Glutamatergic neuron (in vitro differentiated cells): ENCODE data around the gene MMP25. TPM values are rescaled to one million over a fixed set of nuclear protein-coding genes. Genes with fewer than 3 reads are reported as not detected.

ENCODE experiments used
- DNase-seq: peaks from one replicate; pipeline ENCODE4 v3.0.0; 2022
- H3K27ac Mint-ChIP-seq: one replicate; pipeline ENCODE4 v1.8.0; 2020; ENCODE audit warnings: mild to moderate bottlenecking, mixed read lengths, inconsistent platforms; ENCODE audit not compliant: unreplicated experiment
- H3K27me3 Mint-ChIP-seq: one replicate; pipeline ENCODE4 v1.8.0; 2020; ENCODE audit warnings: mild to moderate bottlenecking, moderate library complexity, mixed read lengths, inconsistent platforms; ENCODE audit not compliant: unreplicated experiment
- H3K36me3 Mint-ChIP-seq: one replicate; pipeline ENCODE4 v1.8.0; 2020; ENCODE audit warnings: mild to moderate bottlenecking, mixed read lengths, inconsistent platforms; ENCODE audit not compliant: unreplicated experiment
- H3K4me1 Mint-ChIP-seq: one replicate; pipeline ENCODE4 v1.8.0; 2020; ENCODE audit warnings: mild to moderate bottlenecking, low read depth, mixed read lengths, inconsistent platforms; ENCODE audit not compliant: unreplicated experiment
- H3K4me3 Mint-ChIP-seq: one replicate; pipeline ENCODE4 v1.8.0; 2020; ENCODE audit warnings: mild to moderate bottlenecking, mixed read lengths, inconsistent platforms; ENCODE audit not compliant: unreplicated experiment
- H3K9me3 Mint-ChIP-seq: one replicate; pipeline ENCODE4 v1.8.0; 2020; ENCODE audit warnings: mild to moderate bottlenecking, moderate library complexity, mixed read lengths, inconsistent platforms; ENCODE audit not compliant: unreplicated experiment
- total RNA-seq: library from RNA; stranded (reverse); fragmentation: NEBNext Ultra II Directional; extraction: Animal tissue kit (Norgen Biotek cat#: 25700); gene quantifications from one replicate; pipeline ENCODE4 v1.2.1, GENCODE V29; 2021; ENCODE audit not compliant: unreplicated experiment
- TF ChIP-seq, protein P1 (sequence below): fragments of 200-600 bp; sonication (generic); IDR thresholded peaks from one replicate; pipeline ENCODE4 v1.5.0; 2021; ENCODE audit not compliant: partially characterized antibody, unreplicated experiment

MMP25 gene
- total RNA-seq, 1 donor from 2014 or later: not detected

DNA sequence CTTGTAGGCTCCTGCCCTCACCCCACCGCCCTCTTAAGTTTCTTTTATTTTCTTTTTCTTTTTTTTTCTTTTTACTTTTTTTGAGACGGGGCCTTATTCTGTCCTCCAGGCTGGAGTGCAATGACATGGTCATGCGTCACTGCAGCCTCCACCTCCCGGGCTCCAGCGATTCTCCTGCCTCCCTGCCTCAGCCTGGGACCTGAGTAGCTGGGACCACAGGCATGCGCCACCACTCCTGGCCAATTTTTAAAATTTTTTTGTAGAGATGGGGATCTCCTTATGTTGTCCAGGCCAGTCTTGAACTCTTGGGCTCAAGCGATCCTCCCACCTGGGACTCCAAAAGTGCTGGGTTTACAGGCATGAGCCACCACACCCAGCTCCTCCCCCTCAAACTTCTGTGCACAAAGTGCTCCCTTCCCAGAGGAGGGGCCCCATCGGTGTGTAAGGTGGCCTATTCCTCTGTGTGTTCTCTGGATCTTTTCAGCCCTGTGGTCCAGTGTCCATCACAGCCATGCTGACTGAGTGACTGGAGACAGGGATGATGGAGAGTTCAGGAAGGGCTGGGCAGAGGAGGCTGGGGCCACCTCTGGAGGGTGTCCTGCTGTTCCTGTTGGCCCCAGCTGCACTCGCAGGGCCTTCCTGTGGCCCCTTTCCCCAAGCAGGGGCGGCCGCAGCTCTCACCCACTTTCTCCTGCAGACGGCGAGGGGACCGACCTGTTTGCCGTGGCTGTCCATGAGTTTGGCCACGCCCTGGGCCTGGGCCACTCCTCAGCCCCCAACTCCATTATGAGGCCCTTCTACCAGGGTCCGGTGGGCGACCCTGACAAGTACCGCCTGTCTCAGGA, 10.2 kb downstream of the MMP25 start:
- H3K4me3 Mint-ChIP-seq: no peak overlapping the region
- no peaks in the 10 kb centered on the region for H3K36me3 Mint-ChIP-seq
- H3K9me3 Mint-ChIP-seq: peaks cover 3% of the 10 kb centered on the region
- TF ChIP-seq, protein P1, sequence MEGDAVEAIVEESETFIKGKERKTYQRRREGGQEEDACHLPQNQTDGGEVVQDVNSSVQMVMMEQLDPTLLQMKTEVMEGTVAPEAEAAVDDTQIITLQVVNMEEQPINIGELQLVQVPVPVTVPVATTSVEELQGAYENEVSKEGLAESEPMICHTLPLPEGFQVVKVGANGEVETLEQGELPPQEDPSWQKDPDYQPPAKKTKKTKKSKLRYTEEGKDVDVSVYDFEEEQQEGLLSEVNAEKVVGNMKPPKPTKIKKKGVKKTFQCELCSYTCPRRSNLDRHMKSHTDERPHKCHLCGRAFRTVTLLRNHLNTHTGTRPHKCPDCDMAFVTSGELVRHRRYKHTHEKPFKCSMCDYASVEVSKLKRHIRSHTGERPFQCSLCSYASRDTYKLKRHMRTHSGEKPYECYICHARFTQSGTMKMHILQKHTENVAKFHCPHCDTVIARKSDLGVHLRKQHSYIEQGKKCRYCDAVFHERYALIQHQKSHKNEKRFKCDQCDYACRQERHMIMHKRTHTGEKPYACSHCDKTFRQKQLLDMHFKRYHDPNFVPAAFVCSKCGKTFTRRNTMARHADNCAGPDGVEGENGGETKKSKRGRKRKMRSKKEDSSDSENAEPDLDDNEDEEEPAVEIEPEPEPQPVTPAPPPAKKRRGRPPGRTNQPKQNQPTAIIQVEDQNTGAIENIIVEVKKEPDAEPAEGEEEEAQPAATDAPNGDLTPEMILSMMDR: no peak
- H3K27me3 Mint-ChIP-seq: peaks cover 7% of the 10 kb centered on the region
- no peaks in the 10 kb centered on the region for H3K4me1 Mint-ChIP-seq
- H3K27ac Mint-ChIP-seq: no peak overlapping the region
- no peak for DNase-seq

DNA sequence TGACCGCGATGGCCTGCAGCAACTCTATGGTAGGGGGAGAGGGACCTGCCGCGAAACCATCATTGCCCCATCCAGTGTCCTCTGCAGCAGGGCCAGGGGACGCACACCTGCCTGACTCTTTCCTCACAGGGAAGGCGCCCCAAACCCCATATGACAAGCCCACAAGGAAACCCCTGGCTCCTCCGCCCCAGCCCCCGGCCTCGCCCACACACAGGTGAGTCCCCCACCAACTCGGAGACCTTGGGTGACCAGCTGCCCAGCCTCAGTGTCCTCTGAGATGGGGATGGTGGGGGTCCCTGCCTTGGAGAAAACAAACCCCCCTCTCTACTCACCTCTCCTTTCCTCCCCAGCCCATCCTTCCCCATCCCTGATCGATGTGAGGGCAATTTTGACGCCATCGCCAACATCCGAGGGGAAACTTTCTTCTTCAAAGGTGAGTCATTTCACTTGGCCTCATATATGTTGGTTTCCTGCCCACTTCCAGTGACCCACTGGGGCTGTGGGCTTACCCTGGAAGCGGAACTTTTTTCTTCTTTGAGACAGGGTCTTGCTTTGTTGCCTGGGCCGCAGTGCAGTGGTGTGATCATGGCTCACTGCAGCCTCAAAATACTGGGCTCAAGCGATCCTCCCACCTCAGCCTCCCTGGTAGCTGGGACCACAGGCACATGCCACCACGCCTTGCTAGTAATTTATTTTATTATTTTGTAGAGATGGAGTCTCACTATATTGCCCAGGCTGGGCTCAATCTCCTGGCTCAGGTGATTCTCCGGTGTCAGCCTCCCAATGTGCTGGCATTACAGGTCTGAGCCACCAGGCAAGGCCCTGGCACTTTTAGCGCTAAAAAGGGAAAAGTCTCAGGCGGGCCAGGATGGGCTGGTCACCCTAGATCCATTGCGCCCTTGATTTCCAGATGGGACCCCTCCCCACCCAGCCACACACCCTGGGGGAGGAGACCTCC, 11.1 kb downstream of the MMP25 start:
- DNase-seq: no peak
- H3K27ac Mint-ChIP-seq: no peak overlapping the region

DNA sequence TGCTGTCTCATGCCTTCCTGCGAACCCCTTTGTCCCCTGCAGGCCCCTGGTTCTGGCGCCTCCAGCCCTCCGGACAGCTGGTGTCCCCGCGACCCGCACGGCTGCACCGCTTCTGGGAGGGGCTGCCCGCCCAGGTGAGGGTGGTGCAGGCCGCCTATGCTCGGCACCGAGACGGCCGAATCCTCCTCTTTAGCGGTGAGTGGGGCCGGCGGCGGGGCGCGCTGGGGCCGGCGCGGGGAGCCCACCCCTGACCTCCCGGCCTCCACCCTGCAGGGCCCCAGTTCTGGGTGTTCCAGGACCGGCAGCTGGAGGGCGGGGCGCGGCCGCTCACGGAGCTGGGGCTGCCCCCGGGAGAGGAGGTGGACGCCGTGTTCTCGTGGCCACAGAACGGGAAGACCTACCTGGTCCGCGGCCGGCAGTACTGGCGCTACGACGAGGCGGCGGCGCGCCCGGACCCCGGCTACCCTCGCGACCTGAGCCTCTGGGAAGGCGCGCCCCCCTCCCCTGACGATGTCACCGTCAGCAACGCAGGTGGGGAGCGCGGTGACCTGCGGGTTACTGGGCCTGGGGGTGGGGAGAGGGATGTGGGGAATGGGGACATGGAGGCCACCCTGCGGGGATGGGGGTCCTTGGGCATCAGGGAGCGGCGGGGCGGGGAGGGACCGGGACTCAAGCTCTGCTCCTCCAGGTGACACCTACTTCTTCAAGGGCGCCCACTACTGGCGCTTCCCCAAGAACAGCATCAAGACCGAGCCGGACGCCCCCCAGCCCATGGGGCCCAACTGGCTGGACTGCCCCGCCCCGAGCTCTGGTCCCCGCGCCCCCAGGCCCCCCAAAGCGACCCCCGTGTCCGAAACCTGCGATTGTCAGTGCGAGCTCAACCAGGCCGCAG, 12.0 kb downstream of the MMP25 start:
- no peak overlapping the region for H3K27ac Mint-ChIP-seq
- H3K9me3 Mint-ChIP-seq: peaks cover 3% of the 10 kb centered on the region
- no peaks in the 10 kb centered on the region for H3K36me3 Mint-ChIP-seq

More for the DNA sequence above, 11.1 kb downstream of the MMP25 start:
- Mint-ChIP-seq H3K4me1 (no peaks in the 10 kb centered on the region), H3K36me3 (no peaks in the 10 kb centered on the region), H3K9me3 (peaks cover 3% of the 10 kb centered on the region), H3K4me3 (no peak overlapping the region), H3K27me3 (peaks cover 7% of the 10 kb centered on the region)
- TF ChIP-seq, protein P1: no peak

DNA sequence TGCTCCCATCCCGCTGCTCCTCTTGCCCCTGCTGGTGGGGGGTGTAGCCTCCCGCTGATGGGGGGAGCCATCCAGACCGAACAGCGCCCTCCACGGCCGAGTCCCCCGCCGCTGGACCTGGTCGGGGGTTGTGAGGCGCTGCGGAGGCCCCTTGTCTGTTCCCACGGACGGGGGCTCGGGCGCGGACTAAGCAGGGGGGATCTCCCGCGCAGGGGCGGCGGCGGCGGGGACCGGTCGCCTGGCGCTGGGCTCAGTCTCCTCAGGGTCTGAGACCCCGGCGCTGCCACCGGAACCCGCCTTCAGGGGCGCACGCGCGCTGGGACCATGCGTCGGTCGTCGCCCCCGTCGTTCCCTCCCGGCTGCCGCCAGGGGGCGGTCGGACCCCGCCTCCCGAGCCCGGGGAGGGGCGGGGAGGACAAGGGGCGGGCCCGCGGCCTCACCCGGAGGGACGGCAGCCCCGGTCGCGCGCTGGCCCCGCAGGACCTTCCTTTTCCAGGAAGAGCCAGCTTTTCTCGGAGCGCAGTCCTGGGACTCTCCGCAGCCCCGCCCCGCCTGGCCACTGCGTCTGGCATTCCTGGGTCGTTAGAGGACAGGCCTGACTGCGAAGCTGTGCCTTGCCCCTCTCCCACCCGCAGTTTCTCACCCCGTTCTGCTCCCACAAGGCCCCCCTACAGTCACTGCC, 12.8 kb downstream of the MMP25 start:
- DNase-seq: peak; percentile 92
- no peaks in the 10 kb centered on the region for H3K4me1 Mint-ChIP-seq

More for the DNA sequence above, 12.0 kb downstream of the MMP25 start:
- peak; percentile 61 for DNase-seq
- TF ChIP-seq, protein P1: no peak
- Mint-ChIP-seq H3K4me3 (peak overlapping the region; percentile 84), H3K27me3 (peaks cover 7% of the 10 kb centered on the region), H3K4me1 (no peaks in the 10 kb centered on the region)

More for the DNA sequence above, 12.8 kb downstream of the MMP25 start:
- H3K36me3 Mint-ChIP-seq: no peaks in the 10 kb centered on the region
- TF ChIP-seq, protein P1: peak; percentile 96
- H3K4me3 Mint-ChIP-seq: peak overlapping the region; percentile 84
- peaks cover 3% of the 10 kb centered on the region for H3K27me3 Mint-ChIP-seq
- H3K9me3 Mint-ChIP-seq: peaks cover 3% of the 10 kb centered on the region
- peak overlapping the region; percentile 66 for H3K27ac Mint-ChIP-seq
